Right lobe of liver (tissue), 4 donors: Measurements from ENCODE around the gene MARVELD1.

Experiments used
- POLR2A ChIP-seq: fragments of 450-650 bp; IDR thresholded peaks from one replicate; pipeline ENCODE4 v1.6.1; 2017; ENCODE audit warnings: antibody characterized with exemption, mild to moderate bottlenecking
- TF ChIP-seq, protein P1 (sequence below), 4 donors: fragments of 200-600 bp in 3 of 4; fragments of 450-650 bp in 1 of 4; IDR thresholded peaks; one replicate each; pipeline versions ENCODE4 v1.5.1 to v1.8.0; 2016 to 2022; ENCODE audit warnings: antibody characterized with exemption in 4 of 4, mild to moderate bottlenecking in 2 of 4
- donor health status: DM: no; HTN: no; CAD: no.
- donor health status: DM: no; HTN: no; CAD: no.
- donor health status: DM: no; HTN: yes; CAD: no.

GRCh38 chr10:97738616-97739015, 25.1 kb downstream of the MARVELD1 start:
- TF ChIP-seq, protein P1, sequence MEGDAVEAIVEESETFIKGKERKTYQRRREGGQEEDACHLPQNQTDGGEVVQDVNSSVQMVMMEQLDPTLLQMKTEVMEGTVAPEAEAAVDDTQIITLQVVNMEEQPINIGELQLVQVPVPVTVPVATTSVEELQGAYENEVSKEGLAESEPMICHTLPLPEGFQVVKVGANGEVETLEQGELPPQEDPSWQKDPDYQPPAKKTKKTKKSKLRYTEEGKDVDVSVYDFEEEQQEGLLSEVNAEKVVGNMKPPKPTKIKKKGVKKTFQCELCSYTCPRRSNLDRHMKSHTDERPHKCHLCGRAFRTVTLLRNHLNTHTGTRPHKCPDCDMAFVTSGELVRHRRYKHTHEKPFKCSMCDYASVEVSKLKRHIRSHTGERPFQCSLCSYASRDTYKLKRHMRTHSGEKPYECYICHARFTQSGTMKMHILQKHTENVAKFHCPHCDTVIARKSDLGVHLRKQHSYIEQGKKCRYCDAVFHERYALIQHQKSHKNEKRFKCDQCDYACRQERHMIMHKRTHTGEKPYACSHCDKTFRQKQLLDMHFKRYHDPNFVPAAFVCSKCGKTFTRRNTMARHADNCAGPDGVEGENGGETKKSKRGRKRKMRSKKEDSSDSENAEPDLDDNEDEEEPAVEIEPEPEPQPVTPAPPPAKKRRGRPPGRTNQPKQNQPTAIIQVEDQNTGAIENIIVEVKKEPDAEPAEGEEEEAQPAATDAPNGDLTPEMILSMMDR (IDR thresholded peaks at IDR 0.05) = no peak
- no peak for TF ChIP-seq POLR2A
